Measurements from ENCODE around the gene PLTP.

DNA sequence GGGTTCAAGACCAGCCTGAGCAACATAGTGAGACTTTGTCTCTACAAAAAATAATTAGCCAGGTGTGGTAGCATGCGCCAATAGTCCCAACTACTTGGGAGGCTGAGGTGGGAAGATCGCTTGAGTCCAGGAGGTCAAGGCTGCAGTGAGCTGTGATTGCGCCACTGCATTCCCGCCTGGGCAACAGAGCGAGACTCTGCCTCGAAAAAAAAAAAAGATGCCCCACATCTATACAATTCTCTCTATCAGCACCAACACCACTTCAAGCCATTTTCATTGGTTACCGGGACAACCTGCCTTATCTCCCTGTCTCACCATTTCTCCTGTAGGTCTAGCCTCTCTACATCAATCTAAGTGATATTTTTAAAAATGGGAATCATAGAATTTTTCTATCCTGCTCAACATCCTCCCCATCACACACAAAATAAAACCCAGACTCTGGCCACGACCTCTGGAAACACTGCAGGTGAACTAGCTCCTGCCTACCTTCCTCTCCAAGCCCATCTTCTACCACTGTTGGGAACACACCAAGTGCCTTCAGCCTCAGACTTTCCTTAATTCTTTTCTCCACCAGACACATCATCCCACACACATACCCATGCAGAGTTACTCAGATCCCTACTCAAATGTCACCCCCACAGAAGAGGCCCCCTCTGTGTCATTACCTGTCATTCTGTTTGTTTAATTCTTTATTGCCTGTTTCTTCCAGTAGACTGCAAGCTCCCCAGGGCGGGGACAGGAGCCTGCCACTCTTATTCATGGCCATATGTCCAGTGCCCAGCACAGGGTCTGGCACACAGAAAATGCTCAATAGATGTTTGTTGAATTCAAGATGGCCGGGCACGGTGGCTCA, 9.6 kb upstream of the PLTP start:
- TF ChIP-seq, protein P1, sequence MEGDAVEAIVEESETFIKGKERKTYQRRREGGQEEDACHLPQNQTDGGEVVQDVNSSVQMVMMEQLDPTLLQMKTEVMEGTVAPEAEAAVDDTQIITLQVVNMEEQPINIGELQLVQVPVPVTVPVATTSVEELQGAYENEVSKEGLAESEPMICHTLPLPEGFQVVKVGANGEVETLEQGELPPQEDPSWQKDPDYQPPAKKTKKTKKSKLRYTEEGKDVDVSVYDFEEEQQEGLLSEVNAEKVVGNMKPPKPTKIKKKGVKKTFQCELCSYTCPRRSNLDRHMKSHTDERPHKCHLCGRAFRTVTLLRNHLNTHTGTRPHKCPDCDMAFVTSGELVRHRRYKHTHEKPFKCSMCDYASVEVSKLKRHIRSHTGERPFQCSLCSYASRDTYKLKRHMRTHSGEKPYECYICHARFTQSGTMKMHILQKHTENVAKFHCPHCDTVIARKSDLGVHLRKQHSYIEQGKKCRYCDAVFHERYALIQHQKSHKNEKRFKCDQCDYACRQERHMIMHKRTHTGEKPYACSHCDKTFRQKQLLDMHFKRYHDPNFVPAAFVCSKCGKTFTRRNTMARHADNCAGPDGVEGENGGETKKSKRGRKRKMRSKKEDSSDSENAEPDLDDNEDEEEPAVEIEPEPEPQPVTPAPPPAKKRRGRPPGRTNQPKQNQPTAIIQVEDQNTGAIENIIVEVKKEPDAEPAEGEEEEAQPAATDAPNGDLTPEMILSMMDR (conservative IDR thresholded peaks at IDR 0.05; ENCODE audit: low read depth, low read length), result no peak
- TF ChIP-seq EZH2 (IDR thresholded peaks at IDR 0.05; ENCODE audit: low read length, unreplicated experiment) (no peak), EZH2phosphoT487 (IDR thresholded peaks at IDR 0.05; ENCODE audit: borderline replicate concordance, low read length) (no peak)

Measured in PC-3 (cell line).